GM18517 (cell line): ENCODE measurements around the gene FOXN4.
"Not testable (repeated sequence)": the region's sequence is repeated elsewhere in the genome, so short reads cannot be mapped to it uniquely, and the experiment has no call there.

ENCODE experiments used
- ATAC-seq: cut with Tn5 transposase; IDR thresholded peaks from one replicate; pipeline ENCODE4 v1.9.1; 2021; ENCODE audit warnings: mild to moderate bottlenecking, moderate library complexity; ENCODE audit not compliant: unreplicated experiment

Gene FOXN4

GRCh38 chr12:109308534-109309380, at the start of gene FOXN4:
TSS of gene FOXN4 (minus strand) at chr12:109309284. CDS start at chr12:109308321, 963 bp downstream.
- ATAC-seq, result no peak

- ATAC-seq, result peak; percentile 65
These were observed 49.2 kb upstream of the FOXN4 start for GRCh38 chr12:109358154-109358869.

GRCh38 chr12:109357032-109357431, 47.9 kb upstream of the FOXN4 start:
- no peak for ATAC-seq

GRCh38 chr12:109356577-109356976, 47.5 kb upstream of the FOXN4 start:
- ATAC-seq, result no peak

GRCh38 chr12:109352184-109352583, 43.1 kb upstream of the FOXN4 start:
- no peak for ATAC-seq

- ATAC-seq, result no peak
These were observed 38.5 kb upstream of the FOXN4 start, which contains the start of gene MYO1H for GRCh38 chr12:109347589-109347988. TSS of gene MYO1H (plus strand) at chr12:109347900. CDS start at chr12:109347961, 61 bp downstream.

GRCh38 chr12:109346920-109347319, 37.8 kb upstream of the FOXN4 start:
- no peak for ATAC-seq

- ATAC-seq, result no peak
These were observed 36.3 kb upstream of the FOXN4 start for GRCh38 chr12:109345428-109345827.

- ATAC-seq, result no peak
These were observed 34.6 kb upstream of the FOXN4 start for GRCh38 chr12:109343677-109344076.

GRCh38 chr12:109336593-109336992, 27.5 kb upstream of the FOXN4 start:
- no peak for ATAC-seq

GRCh38 chr12:109334887-109335286, 25.8 kb upstream of the FOXN4 start:
- ATAC-seq, result no peak

- no peak for ATAC-seq
These were observed 22.3 kb upstream of the FOXN4 start for GRCh38 chr12:109331301-109331952.

- ATAC-seq, result no peak
These were observed 21.5 kb upstream of the FOXN4 start for GRCh38 chr12:109330282-109331230.

GRCh38 chr12:109329686-109330085, 20.6 kb upstream of the FOXN4 start:
- no peak for ATAC-seq

- ATAC-seq, result no peak
These were observed 19.9 kb upstream of the FOXN4 start for GRCh38 chr12:109329003-109329402.

GRCh38 chr12:109321294-109321693, 12.2 kb upstream of the FOXN4 start:
- ATAC-seq, result not testable (repeated sequence)

GRCh38 chr12:109310247-109311125, 1.4 kb upstream of the FOXN4 start:
- no peak for ATAC-seq

GRCh38 chr12:109309381-109310246, 530 bp upstream of the FOXN4 start:
- ATAC-seq, result no peak
